PC-3 (cell line): ENCODE results near the gene ACTL10. TPM values are rescaled to one million over a fixed set of nuclear protein-coding genes. Genes with fewer than 3 reads are reported as not detected.

ENCODE experiments used
- ATAC-seq: fragments of 200-7000 bp; cut with Tn5 transposase; 2 replicates; pipeline ENCODE4 v1.9.1; 2020; ENCODE audit warnings: mild to moderate bottlenecking, moderate library complexity
- BruUV-seq: library from RNA; stranded (reverse); fragments of 400-500 nt; replicated peaks from 2 replicates; lab custom pipeline; 2021; lab: Mats Ljungman, UMichigan
- CTCF ChIA-PET: fragments of 300-600 bp; sonication (Branson Sonifier 250); formaldehyde crosslinking; loops from one replicate; lab custom pipeline; 2022; ENCODE audit warnings: antibody characterized with exemption; lab: Charles Lee
- POLR2A ChIA-PET: fragments of 300-600 bp; sonication (Branson Sonifier 250); formaldehyde crosslinking; loops from one replicate; lab custom pipeline; 2022; ENCODE audit warnings: antibody characterized with exemption; ENCODE audit not compliant: unreplicated experiment; lab: Charles Lee
- DNase-seq: peaks from one replicate; pipeline ENCODE4 v3.0.0-alpha.2; 2015
- H2AFZ ChIP-seq: fragments of 300-600 bp; sonication (generic); 2 replicates; pipeline ENCODE4 v1.6.0; 2016; ENCODE audit warnings: antibody characterized with exemption, low read length
- H3F3A ChIP-seq: fragments of 300-600 bp; sonication (generic); one replicate; pipeline ENCODE4 v1.6.0; 2017; ENCODE audit warnings: antibody characterized with exemption, low read length, control low read depth, mild to moderate bottlenecking; ENCODE audit not compliant: unreplicated experiment
- H3K27ac ChIP-seq: fragments of 300-600 bp; sonication (generic); 2 replicates; pipeline ENCODE4 v1.5.1; 2016; ENCODE audit warnings: mild to moderate bottlenecking, low read length
- H3K27me3 ChIP-seq: fragments of 300-600 bp; sonication (generic); 2 replicates; pipeline ENCODE4 v1.6.1; 2016; ENCODE audit warnings: low read length, mixed read lengths
- H3K36me3 ChIP-seq: fragments of 300-600 bp; sonication (generic); 2 replicates; pipeline ENCODE4 v1.6.1; 2016; ENCODE audit warnings: low read depth, mixed run types, low read length, mixed read lengths
- H3K4me1 ChIP-seq: fragments of 300-600 bp; sonication (generic); 2 replicates; pipeline ENCODE4 v1.5.1; 2016; ENCODE audit warnings: low read length; ENCODE audit not compliant: insufficient read depth
- H3K4me2 ChIP-seq: fragments of 300-600 bp; sonication (generic); 2 replicates; pipeline ENCODE4 v1.6.0; 2016; ENCODE audit warnings: low read length
- H3K4me3 ChIP-seq: fragments of 300-600 bp; sonication (generic); 2 replicates; pipeline ENCODE4 v1.5.1; 2016; ENCODE audit warnings: mild to moderate bottlenecking, low read length, mixed read lengths
- H3K79me2 ChIP-seq: fragments of 300-600 bp; sonication (generic); 2 replicates; pipeline ENCODE4 v1.6.1; 2017; ENCODE audit warnings: low read length, mixed read lengths
- H3K9ac ChIP-seq: fragments of 300-600 bp; sonication (generic); 2 replicates; pipeline ENCODE4 v1.6.0; 2016; ENCODE audit warnings: mild to moderate bottlenecking, low read length
- H3K9me2 ChIP-seq: fragments of 300-600 bp; sonication (generic); replicated peaks from 2 replicates; pipeline ENCODE4 v1.6.1; 2016; ENCODE audit warnings: mixed run types, low read length, mixed read lengths
- H3K9me3 ChIP-seq: fragments of 300-600 bp; sonication (generic); 2 replicates; pipeline ENCODE4 v1.6.1; 2016; ENCODE audit warnings: low read length, mixed read lengths
- H4K20me1 ChIP-seq: fragments of 300-600 bp; sonication (generic); 2 replicates; pipeline ENCODE4 v1.6.1; 2016; ENCODE audit warnings: low read length, mixed read lengths
- EZH2 ChIP-seq: fragments of 300-600 bp; sonication (generic); IDR thresholded peaks from one replicate; pipeline ENCODE4 v1.6.1; 2017; ENCODE audit warnings: antibody characterized with exemption, mild to moderate bottlenecking, low read length; ENCODE audit not compliant: unreplicated experiment
- EZH2phosphoT487 ChIP-seq: fragments of 300-600 bp; sonication (generic); IDR thresholded peaks from 2 replicates; pipeline ENCODE4 v1.6.1; 2018; ENCODE audit warnings: mild to moderate bottlenecking, antibody characterized with exemption, low read length, borderline replicate concordance
- intact Hi-C: fragments of 100-400 bp; cut with micrococcal nuclease; formaldehyde crosslinking; loops from 2 replicates; pipeline ENCODE4 v1.9.0; 2023
- total RNA-seq: library from RNA; depleted of rRNA; stranded (reverse); fragments of >200 nt; gene quantifications from 2 replicates; pipeline ENCODE4 v1.2.3, GENCODE V29; 2014
- TF ChIP-seq, protein P1 (sequence below): fragments of 300-600 bp; sonication (generic); conservative IDR thresholded peaks from 2 replicates; pipeline ENCODE4 v1.5.1; 2017; ENCODE audit warnings: antibody characterized with exemption, low read depth, mild to moderate bottlenecking, low read length

Gene ACTL10
- total RNA-seq, 1 experiment from 2014 or later = 1.6 TPM

DNA sequence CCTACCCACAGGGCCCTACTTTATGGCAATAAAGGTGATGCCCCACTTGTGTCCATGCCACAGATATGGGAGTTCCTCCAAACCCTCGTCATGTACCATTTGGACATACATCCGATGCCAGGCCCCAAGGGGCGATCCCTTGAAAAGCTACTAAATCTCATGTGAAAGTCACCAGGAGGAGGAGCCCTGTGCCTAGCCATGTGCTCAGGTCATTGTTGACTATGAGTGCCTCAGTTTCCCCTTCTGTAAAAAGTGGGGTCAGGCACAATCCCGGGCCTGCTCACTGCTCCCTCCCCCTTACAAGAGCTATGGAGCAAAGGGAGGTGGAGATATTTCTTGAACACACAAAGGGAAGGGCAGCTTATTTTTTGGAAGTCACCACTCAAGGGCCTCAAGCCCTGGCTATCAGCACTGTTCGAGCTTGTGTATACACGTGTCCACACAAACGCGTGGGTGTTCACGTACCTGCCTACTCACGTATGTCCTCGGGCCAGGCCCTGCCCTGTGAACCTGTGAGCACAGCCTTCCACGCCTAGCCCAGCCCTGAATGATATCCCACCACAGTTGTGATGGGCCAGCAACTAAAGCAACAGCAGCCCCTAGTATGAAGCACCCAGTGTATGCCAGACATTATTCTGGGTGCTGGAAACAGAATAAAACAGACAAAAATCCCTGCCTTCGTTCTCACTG is 1.9 kb downstream of the ACTL10 start:
- peaks cover 27% of the 10 kb centered on the region for H3K79me2 ChIP-seq
- DNase-seq (no peak), ATAC-seq (no peak)
- peak overlapping the region; percentile 65; the same call in 1 of the 2 replicates for H3K4me3 ChIP-seq
- BruUV-seq = TSS peak; percentile 24
- no peaks in the 10 kb centered on the region for H3F3A ChIP-seq
- no peaks in the 10 kb centered on the region for H4K20me1 ChIP-seq
- H3K4me1 ChIP-seq = peaks cover 31% of the 10 kb centered on the region; the same call in 1 of the 2 replicates
- TF ChIP-seq EZH2 (no peak), EZH2phosphoT487 (no peak)
- TF ChIP-seq, protein P1, sequence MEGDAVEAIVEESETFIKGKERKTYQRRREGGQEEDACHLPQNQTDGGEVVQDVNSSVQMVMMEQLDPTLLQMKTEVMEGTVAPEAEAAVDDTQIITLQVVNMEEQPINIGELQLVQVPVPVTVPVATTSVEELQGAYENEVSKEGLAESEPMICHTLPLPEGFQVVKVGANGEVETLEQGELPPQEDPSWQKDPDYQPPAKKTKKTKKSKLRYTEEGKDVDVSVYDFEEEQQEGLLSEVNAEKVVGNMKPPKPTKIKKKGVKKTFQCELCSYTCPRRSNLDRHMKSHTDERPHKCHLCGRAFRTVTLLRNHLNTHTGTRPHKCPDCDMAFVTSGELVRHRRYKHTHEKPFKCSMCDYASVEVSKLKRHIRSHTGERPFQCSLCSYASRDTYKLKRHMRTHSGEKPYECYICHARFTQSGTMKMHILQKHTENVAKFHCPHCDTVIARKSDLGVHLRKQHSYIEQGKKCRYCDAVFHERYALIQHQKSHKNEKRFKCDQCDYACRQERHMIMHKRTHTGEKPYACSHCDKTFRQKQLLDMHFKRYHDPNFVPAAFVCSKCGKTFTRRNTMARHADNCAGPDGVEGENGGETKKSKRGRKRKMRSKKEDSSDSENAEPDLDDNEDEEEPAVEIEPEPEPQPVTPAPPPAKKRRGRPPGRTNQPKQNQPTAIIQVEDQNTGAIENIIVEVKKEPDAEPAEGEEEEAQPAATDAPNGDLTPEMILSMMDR = no peak
- H3K27me3 ChIP-seq = no peaks in the 10 kb centered on the region
- intact Hi-C loops = loop anchor here (5.0 kb wide), 1 partner anchor 211 kb away; no protein-coding TSS in a partner anchor
- ChIA-PET CTCF (interaction anchor here (0.8 to 1.3 kb wide), 4 partner anchors 21 to 224 kb away, joined by 3 to 7 read pairs (median 3); no protein-coding TSS in a partner anchor), POLR2A (interaction anchor here (0.7 kb wide), 1 partner anchor 179 kb away, joined by 4 read pairs; the partner anchor contains the start of gene CBFA2T2)
- H2AFZ ChIP-seq = no peak overlapping the region
- peak overlapping the region; percentile 84 for H3K4me2 ChIP-seq
- H3K27ac ChIP-seq = no peak overlapping the region
- H3K9ac ChIP-seq = no peak overlapping the region
- no peaks in the 10 kb centered on the region for H3K9me2 ChIP-seq
- H3K36me3 ChIP-seq = peaks cover 14% of the 10 kb centered on the region; the same call in 1 of the 2 replicates
- no peaks in the 10 kb centered on the region for H3K9me3 ChIP-seq

DNA sequence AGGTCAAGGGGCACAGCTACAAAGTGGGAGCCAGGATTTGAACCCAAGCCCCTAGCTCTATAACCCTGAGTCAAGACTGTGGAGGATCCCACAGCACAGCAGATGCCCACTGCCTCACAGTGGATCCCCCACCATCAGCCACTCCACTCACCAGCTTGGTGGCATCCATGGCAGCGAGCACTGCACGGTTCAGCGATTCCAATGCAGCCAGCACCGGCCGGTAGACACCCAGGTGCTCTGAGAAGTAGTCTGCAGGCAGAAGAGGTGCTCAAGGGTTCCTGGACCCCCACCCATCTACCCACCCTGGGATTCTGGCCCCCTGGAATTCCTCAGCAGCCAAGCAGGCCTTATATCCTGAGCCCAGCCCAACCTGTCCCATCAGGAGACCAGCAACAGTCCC is 2.5 kb downstream of the ACTL10 start:
- Histone ChIP-seq H3K9me3 (no peaks in the 10 kb centered on the region), H3K27ac (no peak overlapping the region), H3K4me1 (peaks cover 25% of the 10 kb centered on the region; the same call in 1 of the 2 replicates), H3K36me3 (peaks cover 14% of the 10 kb centered on the region; the same call in 1 of the 2 replicates), H3K79me2 (peaks cover 31% of the 10 kb centered on the region), H2AFZ (no peak overlapping the region), H3F3A (no peaks in the 10 kb centered on the region), H3K9ac (no peak overlapping the region), H3K4me3 (no peak overlapping the region), H3K27me3 (no peaks in the 10 kb centered on the region), H3K9me2 (no peaks in the 10 kb centered on the region), H3K4me2 (no peak overlapping the region), H4K20me1 (no peaks in the 10 kb centered on the region)
- ATAC-seq (no peak), DNase-seq (no peak)
- no peak for TF ChIP-seq EZH2
- TF ChIP-seq, protein P1 = no peak
- ChIA-PET POLR2A (no interaction called here), CTCF (no interaction called here)
- no TSS peak for BruUV-seq
- intact Hi-C loops = loop anchor here (5.0 kb wide), 1 partner anchor 212 kb away; no protein-coding TSS in a partner anchor
